H1 (cell line): Measurements from ENCODE around the gene OLFML2A. TPM values are rescaled to one million over a fixed set of nuclear protein-coding genes. Genes with fewer than 3 reads are reported as not detected.
A peak's percentile ranks its signal among the peaks of the same experiment; 100 is the strongest.

Source experiments
- CTCF ChIA-PET: fragments of 300-600 bp; sonication (Branson Sonifier 250); formaldehyde crosslinking; loops from one replicate; lab custom pipeline; 2021; ENCODE audit not compliant: partially characterized antibody; lab: Charles Lee
- POLR2A ChIA-PET: fragments of 300-600 bp; sonication (Branson Sonifier 250); formaldehyde crosslinking; loops from one replicate; lab custom pipeline; 2021; ENCODE audit warnings: inconsistent platforms; ENCODE audit not compliant: partially characterized antibody; lab: Charles Lee
- DNase-seq, 2 experiments: peaks; one replicate each; pipeline versions ENCODE4 v3.0.0 to v3.0.0-alpha.2; 2010 to 2022; ENCODE audit warnings: low spot score in 2 of 2, low read depth in 1 of 2, mixed read lengths in 1 of 2
- FAIRE-seq: peaks from 2 replicates; lab custom pipeline; 2011; peaks lifted over from hg19 to GRCh38; lab: Jason Lieb, UNC
- H2AFZ ChIP-seq: 2 replicates; pipeline ENCODE4 v1.8.1; 2012; ENCODE audit warnings: low read length, inconsistent platforms
- H2AK5ac ChIP-seq: 2 replicates; pipeline ENCODE4 v1.6.1; 2013; ENCODE audit warnings: low read depth, low read length
- H2BK120ac ChIP-seq: replicated peaks from 2 replicates; pipeline ENCODE3; 2013; ENCODE audit warnings: low read depth, low read length, inconsistent platforms
- H2BK12ac ChIP-seq: 2 replicates; pipeline ENCODE4 v1.6.1; 2013; ENCODE audit warnings: low read depth, low read length
- H2BK15ac ChIP-seq: 2 replicates; pipeline ENCODE4 v1.6.1; 2013; ENCODE audit warnings: low read length
- H2BK20ac ChIP-seq: 2 replicates; pipeline ENCODE4 v1.6.1; 2013; ENCODE audit warnings: low read length
- H2BK5ac ChIP-seq: 2 replicates; pipeline ENCODE4 v1.6.1; 2013; ENCODE audit warnings: low read depth, low read length
- H3K14ac ChIP-seq: 2 replicates; pipeline ENCODE4 v1.6.1; 2013; ENCODE audit warnings: inconsistent platforms; ENCODE audit not compliant: insufficient read length
- H3K18ac ChIP-seq: 2 replicates; pipeline ENCODE4 v1.6.1; 2013; ENCODE audit warnings: low read length; ENCODE audit errors: extremely low read depth
- H3K23ac ChIP-seq: 2 replicates; pipeline ENCODE4 v1.6.1; 2013; ENCODE audit warnings: inconsistent platforms; ENCODE audit not compliant: insufficient read length
- H3K23me2 ChIP-seq: 2 replicates; pipeline ENCODE4 v1.6.1; 2013; ENCODE audit warnings: low read depth, low read length
- H3K27ac ChIP-seq: 2 replicates; pipeline ENCODE4 v1.6.1; 2011; ENCODE audit warnings: low read depth, low read length, inconsistent platforms
- H3K27me3 ChIP-seq, 4 experiments: replicated peaks in 1 of 4; 1 replicate in 1 of 4; 2 replicates in 3 of 4; pipeline versions ENCODE4 v1.6.1 to v1.8.1; 2011 to 2013; ENCODE audit warnings: low read length in 3 of 4, mild to moderate bottlenecking in 3 of 4, inconsistent platforms in 2 of 4, mixed read lengths in 2 of 4, moderate library complexity in 1 of 4; ENCODE audit not compliant: control insufficient read depth in 3 of 4, insufficient read depth in 3 of 4; ENCODE audit errors: extremely low read depth in 1 of 4
- H3K36me3 ChIP-seq, 4 experiments: 2 replicates each; pipeline versions ENCODE4 v1.6.1 to v1.8.1; 2011 to 2013; ENCODE audit warnings: mild to moderate bottlenecking in 4 of 4, low read length in 3 of 4, moderate library complexity in 2 of 4, control low read depth in 1 of 4, inconsistent platforms in 1 of 4; ENCODE audit not compliant: insufficient read depth in 4 of 4, control insufficient read depth in 2 of 4
- H3K4ac ChIP-seq: replicated peaks from 2 replicates; pipeline ENCODE3; 2013; ENCODE audit warnings: low read length, low read depth, mixed read lengths, inconsistent platforms; ENCODE audit not compliant: insufficient read length
- H3K4me1 ChIP-seq, 4 experiments: replicated peaks in 1 of 4; 1 replicate in 1 of 4; 2 replicates in 3 of 4; pipeline versions ENCODE4 v1.6.1 to v1.8.1; 2011 to 2013; ENCODE audit warnings: low read length in 3 of 4, inconsistent platforms in 2 of 4, mixed read lengths in 1 of 4; ENCODE audit not compliant: insufficient read depth in 4 of 4, control insufficient read depth in 3 of 4
- H3K4me2 ChIP-seq, 2 experiments: 2 replicates each; pipeline versions ENCODE4 v1.6.1 to v1.8.1; 2011 to 2013; ENCODE audit warnings: low read depth in 2 of 2, low read length in 2 of 2, control low read depth in 1 of 2, inconsistent platforms in 1 of 2, mild to moderate bottlenecking in 1 of 2; ENCODE audit not compliant: insufficient read depth in 1 of 2
- H3K4me3 ChIP-seq, 4 experiments: fragments of 200-600, 300-600 bp in 1 of 4; sonication (generic), shearing (Covaris generic), sonication (Bioruptor Twin) in 1 of 4; 2 replicates each; pipeline versions ENCODE4 v1.5.1 to v1.8.1; 2011 to 2016; ENCODE audit warnings: low read length in 4 of 4, low read depth in 3 of 4, control low read depth in 2 of 4, inconsistent platforms in 2 of 4, mild to moderate bottlenecking in 2 of 4, mixed read lengths in 1 of 4, moderate library complexity in 1 of 4; ENCODE audit not compliant: insufficient read depth in 2 of 4; ENCODE audit errors: extremely low read depth in 1 of 4
- H3K56ac ChIP-seq: replicated peaks from 2 replicates; pipeline ENCODE3; 2013; ENCODE audit warnings: low read depth, mild to moderate bottlenecking, mixed read lengths, low read length, inconsistent platforms; ENCODE audit not compliant: insufficient read length
- H3K79me1 ChIP-seq: 2 replicates; pipeline ENCODE4 v1.6.1; 2013; ENCODE audit warnings: low read depth, low read length, control low read depth
- H3K79me2 ChIP-seq, 2 experiments: 2 replicates each; pipeline versions ENCODE4 v1.6.1 to v1.8.1; 2012 to 2013; ENCODE audit warnings: low read length in 2 of 2, mild to moderate bottlenecking in 2 of 2, inconsistent platforms in 1 of 2; ENCODE audit not compliant: insufficient read depth in 2 of 2, control insufficient read depth in 1 of 2
- H3K9ac ChIP-seq, 4 experiments: replicated peaks in 1 of 4; 1 replicate in 1 of 4; 2 replicates in 3 of 4; pipeline versions ENCODE4 v1.6.1 to v1.8.1; 2011 to 2013; ENCODE audit warnings: low read depth in 3 of 4, low read length in 3 of 4, control low read depth in 2 of 4, mild to moderate bottlenecking in 2 of 4, moderate library complexity in 2 of 4, inconsistent platforms in 1 of 4; ENCODE audit errors: extremely low read depth in 1 of 4
- H3K9me3 ChIP-seq, 2 experiments: 2 replicates each; pipeline versions ENCODE4 v1.6.1 to v1.8.1; 2012 to 2013; ENCODE audit warnings: mild to moderate bottlenecking in 2 of 2, moderate library complexity in 2 of 2, control low read depth in 1 of 2, inconsistent platforms in 1 of 2, low read depth in 1 of 2, low read length in 1 of 2, mixed read lengths in 1 of 2; ENCODE audit not compliant: insufficient read depth in 2 of 2
- H4K20me1 ChIP-seq, 2 experiments: replicated peaks in 1 of 2; 2 replicates each; pipeline versions ENCODE3 to v1.8.1; 2011 to 2013; ENCODE audit warnings: inconsistent platforms in 2 of 2, low read length in 2 of 2, mild to moderate bottlenecking in 1 of 2; ENCODE audit not compliant: insufficient read depth in 2 of 2, control insufficient read depth in 1 of 2
- H4K5ac ChIP-seq: 2 replicates; pipeline ENCODE4 v1.6.1; 2013; ENCODE audit warnings: low read length, low read depth, mixed read lengths, inconsistent platforms; ENCODE audit not compliant: insufficient read length
- H4K8ac ChIP-seq: 2 replicates; pipeline ENCODE4 v1.8.0; 2013; ENCODE audit warnings: mild to moderate bottlenecking, moderate library complexity, low read length, inconsistent platforms; ENCODE audit not compliant: insufficient read depth; ENCODE audit errors: extremely low read depth
- H4K91ac ChIP-seq: replicated peaks from 2 replicates; pipeline ENCODE3; 2013; ENCODE audit warnings: low read length, mixed read lengths, inconsistent platforms; ENCODE audit not compliant: insufficient read length
- ATF2 ChIP-seq: IDR thresholded peaks from 2 replicates; pipeline ENCODE4 v1.6.1; 2012; ENCODE audit warnings: low read length, inconsistent platforms
- CTBP2 ChIP-seq: IDR thresholded peaks from 2 replicates; pipeline ENCODE4 v1.7.0; 2011; ENCODE audit warnings: borderline replicate concordance, mild to moderate bottlenecking, moderate library complexity, mixed read lengths, low read length; ENCODE audit not compliant: insufficient read depth, insufficient read length
- EGR1 ChIP-seq: IDR thresholded peaks from 2 replicates; pipeline ENCODE4 v1.6.1; 2011; ENCODE audit warnings: low read depth, low read length, borderline replicate concordance
- HDAC2 ChIP-seq, 2 experiments: fragments of 300-600 bp in 1 of 2; sonication (generic) in 1 of 2; IDR thresholded peaks; 2 replicates each; pipeline ENCODE4 v1.6.1; 2011 to 2012; ENCODE audit warnings: low read depth in 2 of 2, low read length in 2 of 2, mild to moderate bottlenecking in 2 of 2, moderate library complexity in 2 of 2, borderline replicate concordance in 1 of 2, inconsistent platforms in 1 of 2
- POLR2A ChIP-seq, 2 experiments: IDR thresholded peaks; 1 replicate in 1 of 2; 2 replicates in 1 of 2; pipeline ENCODE4 v1.6.1; 2011; ENCODE audit warnings: low read depth in 2 of 2, low read length in 2 of 2, mild to moderate bottlenecking in 2 of 2; ENCODE audit errors: control extremely low read depth in 1 of 2
- SIN3A ChIP-seq, 2 experiments: IDR thresholded peaks in 1 of 2; conservative IDR thresholded peaks in 1 of 2; 2 replicates each; pipeline ENCODE4 v1.6.1; 2011 to 2012; ENCODE audit warnings: low read length in 2 of 2, improper control_type of control experiment in 1 of 2, low read depth in 1 of 2, mild to moderate bottlenecking in 1 of 2
- SIX5 ChIP-seq: IDR thresholded peaks from 2 replicates; pipeline ENCODE4 v1.6.1; 2011; ENCODE audit warnings: mild to moderate bottlenecking, low read depth, low read length
- SP1 ChIP-seq: IDR thresholded peaks from 2 replicates; pipeline ENCODE4 v1.6.1; 2011; ENCODE audit warnings: low read depth, low read length
- TAF1 ChIP-seq: IDR thresholded peaks from 2 replicates; pipeline ENCODE4 v1.6.1; 2011; ENCODE audit warnings: mild to moderate bottlenecking, low read depth, low read length
- WGBS, 2 experiments: shearing (Covaris generic) in 1 of 2; methylation state at CpG; one replicate each; pipeline versions ENCODE4 v1.1.6 to v1.1.7; 2013 to 2015; ENCODE audit warnings: low lambda C conversion rate in 2 of 2, mixed read lengths in 2 of 2, inconsistent platforms in 1 of 2, low coverage in 1 of 2, missing lambda C conversion rate in 1 of 2; ENCODE audit not compliant: insufficient replicate concordance in 2 of 2, insufficient coverage in 1 of 2, insufficient read length in 1 of 2; ENCODE audit errors: extremely low coverage in 1 of 2, missing lambda C conversion rate in 1 of 2; 5-methylcytosine and 5-hydroxymethylcytosine counted together
- polyA plus RNA-seq, 7 experiments: library from polyadenylated mRNA; depleted of rRNA in 3 of 7; stranded (reverse) in 5 of 7; unstranded in 2 of 7; fragments of >200 nt in 5 of 7; fragments of 200-250 nt in 2 of 7; gene quantifications; 1 replicate in 5 of 7; 2 replicates in 1 of 7; 4 replicates in 1 of 7; pipeline versions ENCODE4 v1.2.1 to v1.2.3, GENCODE V29; 2011 to 2013; ENCODE audit warnings: missing spikeins in 2 of 7, mixed read lengths in 2 of 7
- total RNA-seq: library from RNA; stranded (reverse); fragmentation: NEBNext Ultra II Directional; extraction: Animal tissue kit (Norgen Biotek cat#: 25700); gene quantifications from 2 replicates; pipeline ENCODE4 v1.2.1, GENCODE V29; 2021

The OLFML2A gene
- total and polyA plus RNA-seq, 2 of the 8 experiments (the other 6 are each of a cell fraction or from before 2014, with no cell fraction given): 7.8 to 11.5 TPM

GRCh38 chr9:124757616-124758015 lies 19.3 kb upstream of the OLFML2A start:
- peak overlapping the region; percentile 46; the same call in 1 of the 2 replicates for H3K27ac ChIP-seq
- FAIRE-seq (peak; percentile 97), DNase-seq (no peak)
- peak overlapping the region; percentile 91 for H2BK120ac ChIP-seq
- no peak overlapping the region for H3K56ac ChIP-seq
- no peaks in the 10 kb centered on the region for H3K36me3 ChIP-seq
- H4K91ac ChIP-seq: no peak overlapping the region
- H3K4me3 ChIP-seq: peak overlapping the region; percentile 22 to 56 (median 24); a peak in 6 of 8 replicates
- H2BK5ac ChIP-seq: no peak overlapping the region; the same call in 1 of the 2 replicates
- H3K4me1 ChIP-seq: peaks cover 15 to 55% (median 29%) of the 10 kb centered on the region in 4 experiments
- H3K14ac ChIP-seq: no peak overlapping the region
- H2BK15ac ChIP-seq: no peak overlapping the region
- H3K23ac ChIP-seq: no peak overlapping the region
- H2AK5ac ChIP-seq: no peak overlapping the region
- H3K79me1 ChIP-seq: 0 out of 2 replicates have a peak, but pooled peaks cover 3% of the 10 kb centered on the region
- no peaks in the 10 kb centered on the region for H3K27me3 ChIP-seq
- no peak overlapping the region; the same call in 1 of the 2 replicates for H3K18ac ChIP-seq
- no peaks in the 10 kb centered on the region for H4K20me1 ChIP-seq
- H3K4me2 ChIP-seq: peak overlapping the region; percentile 61 to 76
- 0 out of 2 replicates have a peak, but pooled peaks cover 3% of the 10 kb centered on the region for H3K23me2 ChIP-seq
- H2BK20ac ChIP-seq: no peak overlapping the region
- no peak overlapping the region; a peak in 1 of 7 replicates for H3K9ac ChIP-seq
- no peak overlapping the region for H4K8ac ChIP-seq
- 6% methylated on average over 6 of the region's 6 CpGs; no CpG with 5 or more reads in 1 of the 2 experiments for WGBS, 2 experiments
- H3K9me3 ChIP-seq: no peaks in the 10 kb centered on the region
- H3K4ac ChIP-seq: peak overlapping the region; percentile 57
- peaks cover 0 to 84% of the 10 kb centered on the region in 2 experiments; a peak in 3 of 4 replicates for H3K79me2 ChIP-seq
- H2BK12ac ChIP-seq: no peak overlapping the region
- CTCF ChIA-PET: interaction anchor here (0.6 to 5.5 kb wide), 7 partner anchors 8 to 120 kb away, joined by 3 to 31 read pairs (median 3); partner anchors contain the start of gene WDR38
- no peak overlapping the region for H4K5ac ChIP-seq
- POLR2A ChIA-PET: interaction anchor here (0.9 to 5.5 kb wide), 5 partner anchors 9 to 162 kb away, joined by 3 to 50 read pairs (median 4); partner anchors contain the start of genes NR6A1 and RPL35
- H2AFZ ChIP-seq: no peak overlapping the region
- no peak for TF ChIP-seq SIX5
- TF ChIP-seq SP1: peak; percentile 57; the same call in 1 of the 2 replicates
- TF ChIP-seq CTBP2: no peak
- no peak for TF ChIP-seq EGR1
- 0 out of 3 replicates have a peak, but pooled peaks of 1 of the 2 experiments have one; percentile 18 for TF ChIP-seq POLR2A (IDR thresholded peaks at IDR 0.05; ENCODE audit: control extremely low read depth in 1 of 2, low read depth in 2 of 2, low read length in 2 of 2)
- 0 out of 2 replicates have a peak, but pooled peaks have one; percentile 33 for TF ChIP-seq ATF2
- TF ChIP-seq HDAC2 (IDR thresholded peaks at IDR 0.05; ENCODE audit: borderline replicate concordance in 1 of 2, low read depth in 2 of 2, low read length in 2 of 2): 0 out of 4 replicates have a peak, but pooled peaks of 1 of the 2 experiments have one; percentile 57
- no peak for TF ChIP-seq TAF1
- TF ChIP-seq SIN3A (conservative IDR thresholded peaks at IDR 0.05 in 1 of 2, IDR thresholded peaks at IDR 0.05 in 1 of 2; ENCODE audit: low read depth in 1 of 2, low read length in 2 of 2): 0 out of 4 replicates have a peak, but pooled peaks of 1 of the 2 experiments have one; percentile 30
